Measurements from ENCODE around the gene TRPM1. TPM values are rescaled to one million over a fixed set of nuclear protein-coding genes. Genes with fewer than 3 reads are reported as not detected.

TRPM1 gene
- polyA plus RNA-seq, 3 donors: 0.03 to 0.04 TPM; not detected in 1

DNA sequence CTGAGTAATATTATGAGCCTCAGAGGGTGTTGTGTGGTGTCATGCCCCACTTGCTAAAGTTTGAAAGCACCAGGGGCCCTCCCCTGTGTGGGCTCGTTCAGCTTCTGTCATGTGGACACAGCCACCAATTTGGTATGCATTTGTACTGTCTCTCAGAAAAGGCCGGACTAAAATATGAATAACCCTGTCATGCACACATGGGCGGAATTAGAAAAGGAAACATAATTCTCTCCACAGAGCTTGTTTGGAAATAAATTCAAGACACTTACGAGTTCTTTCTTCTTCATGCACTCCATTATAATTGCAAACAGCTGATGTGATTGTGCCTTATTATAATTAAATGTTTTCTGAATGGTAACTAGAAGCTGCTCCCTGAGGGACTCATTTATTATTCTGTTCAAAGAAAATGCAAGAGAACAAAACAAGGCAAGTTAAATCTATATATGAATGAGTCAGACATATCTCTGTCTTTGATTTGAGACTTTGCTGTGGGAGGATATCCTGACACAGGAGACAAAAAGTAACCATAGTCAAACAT is 39.1 kb downstream of the TRPM1 start:
- intact Hi-C loops (cut with micrococcal nuclease): no loop called here
- Histone ChIP-seq H3K27ac (ENCODE audit: low read depth in 1 of 2, low read length in 2 of 2) (no peak overlapping the region), H3K36me3 (replicated peaks in 1 of 2; ENCODE audit: control insufficient read depth in 1 of 2, insufficient read depth in 2 of 2, low read length in 2 of 2) (no peaks in the 10 kb centered on the region), H3K4me1 (ENCODE audit: control insufficient read depth in 1 of 2, insufficient read depth in 2 of 2, low read length in 2 of 2) (no peaks in the 10 kb centered on the region), H3K9ac (ENCODE audit: insufficient read depth, low read length, poor library complexity, severe bottlenecking) (no peak overlapping the region), H3K79me2 (ENCODE audit: insufficient read depth, low read length) (no peaks in the 10 kb centered on the region), H2AFZ (ENCODE audit: insufficient read depth, low read depth, low read length, poor library complexity, severe bottlenecking) (no peak overlapping the region), H3K27me3 (ENCODE audit: control insufficient read depth in 2 of 2, insufficient read depth in 2 of 2, low read length in 2 of 2) (no peaks in the 10 kb centered on the region), H3K4me3 (replicated peaks in 1 of 3; ENCODE audit: low read depth in 2 of 3, low read length in 3 of 3) (no peak overlapping the region), H3K4me2 (replicated peaks; ENCODE audit: extremely low read depth, low read length, poor library complexity, severe bottlenecking) (no peak overlapping the region), H4K20me1 (ENCODE audit: insufficient read depth, low read length) (no peaks in the 10 kb centered on the region), H3K9me3 (replicated peaks in 1 of 2; ENCODE audit: control insufficient read depth in 1 of 2, insufficient read depth in 1 of 2, low read length in 2 of 2) (no peaks in the 10 kb centered on the region)
- H3K27me3 Mint-ChIP-seq (ENCODE audit: low read depth in 3 of 3): peaks cover 0 to 3% (median 2%) of the 10 kb centered on the region in 3 donors
- WGBS (ENCODE audit: insufficient coverage): no CpG with 5 or more reads among the region's 4 CpGs
- DNase-seq: no peak
- TF ChIP-seq CTCF (IDR thresholded peaks at IDR 0.05): no peak
- no peaks in the 10 kb centered on the region for H3K4me1 Mint-ChIP-seq
- H3K36me3 Mint-ChIP-seq: no peaks in the 10 kb centered on the region
- peak overlapping the region in 1 of 7 donors; percentile 61 for H3K27ac Mint-ChIP-seq
- no peak overlapping the region for H3K4me3 Mint-ChIP-seq
- H3K9me3 Mint-ChIP-seq: peaks cover 0 to 5% (median 2%) of the 10 kb centered on the region in 7 donors

GRCh38 chr15:31060429-31061140 is 40.9 kb downstream of the TRPM1 start:
- no peak overlapping the region for H3K4me3 Mint-ChIP-seq
- intact Hi-C loops (cut with micrococcal nuclease): no loop called here

More at GRCh38 chr15:31060429-31061140, 40.9 kb downstream of the TRPM1 start:
- DNase-seq: no peak
- Histone ChIP-seq H3K9me3 (replicated peaks in 1 of 2; ENCODE audit: control insufficient read depth in 1 of 2, insufficient read depth in 1 of 2, low read length in 2 of 2) (no peaks in the 10 kb centered on the region), H4K20me1 (ENCODE audit: insufficient read depth, low read length) (no peaks in the 10 kb centered on the region), H3K4me3 (replicated peaks in 1 of 3; ENCODE audit: low read depth in 2 of 3, low read length in 3 of 3) (no peak overlapping the region), H3K27me3 (ENCODE audit: control insufficient read depth in 2 of 2, insufficient read depth in 2 of 2, low read length in 2 of 2) (no peaks in the 10 kb centered on the region), H3K36me3 (replicated peaks in 1 of 2; ENCODE audit: control insufficient read depth in 1 of 2, insufficient read depth in 2 of 2, low read length in 2 of 2) (no peaks in the 10 kb centered on the region), H3K27ac (ENCODE audit: low read depth in 1 of 2, low read length in 2 of 2) (no peak overlapping the region), H3K4me2 (replicated peaks; ENCODE audit: extremely low read depth, low read length, poor library complexity, severe bottlenecking) (no peak overlapping the region), H3K4me1 (ENCODE audit: control insufficient read depth in 1 of 2, insufficient read depth in 2 of 2, low read length in 2 of 2) (no peaks in the 10 kb centered on the region), H2AFZ (ENCODE audit: insufficient read depth, low read depth, low read length, poor library complexity, severe bottlenecking) (no peak overlapping the region), H3K9ac (ENCODE audit: insufficient read depth, low read length, poor library complexity, severe bottlenecking) (no peak overlapping the region), H3K79me2 (ENCODE audit: insufficient read depth, low read length) (no peaks in the 10 kb centered on the region)
- Mint-ChIP-seq H3K27ac (no peak overlapping the region), H3K36me3 (no peaks in the 10 kb centered on the region), H3K27me3 (ENCODE audit: low read depth in 3 of 3) (peaks cover 0 to 3% (median 2%) of the 10 kb centered on the region in 3 donors), H3K4me1 (no peaks in the 10 kb centered on the region), H3K9me3 (peaks cover 2 to 7% (median 5%) of the 10 kb centered on the region in 7 donors)
- 95% methylated on average over 13 of the region's 15 CpGs for WGBS (ENCODE audit: insufficient coverage)
- TF ChIP-seq CTCF (IDR thresholded peaks at IDR 0.05): no peak
